ENCODE data around the gene FCHSD2.

GRCh38 chr11:72813740-72814285 is 328.3 kb downstream of the FCHSD2 start:
- TF ChIP-seq CTCF (IDR thresholded peaks at IDR 0.05; ENCODE audit: control extremely low read depth in 1 of 3, insufficient read depth in 1 of 3, low read depth in 1 of 3, low read length in 3 of 3) (no peak), TBP (IDR thresholded peaks at IDR 0.05; ENCODE audit: low read depth, low read length) (peak; percentile 77), SIN3A (conservative IDR thresholded peaks at IDR 0.05 in 1 of 2, IDR thresholded peaks at IDR 0.05 in 1 of 2; ENCODE audit: low read depth in 1 of 2, low read length in 2 of 2) (no peak), FOSL1 (IDR thresholded peaks at IDR 0.05; ENCODE audit: insufficient read depth, low read depth, low read length) (no peak)
